Measurements from ENCODE around the gene AFAP1.

DNA sequence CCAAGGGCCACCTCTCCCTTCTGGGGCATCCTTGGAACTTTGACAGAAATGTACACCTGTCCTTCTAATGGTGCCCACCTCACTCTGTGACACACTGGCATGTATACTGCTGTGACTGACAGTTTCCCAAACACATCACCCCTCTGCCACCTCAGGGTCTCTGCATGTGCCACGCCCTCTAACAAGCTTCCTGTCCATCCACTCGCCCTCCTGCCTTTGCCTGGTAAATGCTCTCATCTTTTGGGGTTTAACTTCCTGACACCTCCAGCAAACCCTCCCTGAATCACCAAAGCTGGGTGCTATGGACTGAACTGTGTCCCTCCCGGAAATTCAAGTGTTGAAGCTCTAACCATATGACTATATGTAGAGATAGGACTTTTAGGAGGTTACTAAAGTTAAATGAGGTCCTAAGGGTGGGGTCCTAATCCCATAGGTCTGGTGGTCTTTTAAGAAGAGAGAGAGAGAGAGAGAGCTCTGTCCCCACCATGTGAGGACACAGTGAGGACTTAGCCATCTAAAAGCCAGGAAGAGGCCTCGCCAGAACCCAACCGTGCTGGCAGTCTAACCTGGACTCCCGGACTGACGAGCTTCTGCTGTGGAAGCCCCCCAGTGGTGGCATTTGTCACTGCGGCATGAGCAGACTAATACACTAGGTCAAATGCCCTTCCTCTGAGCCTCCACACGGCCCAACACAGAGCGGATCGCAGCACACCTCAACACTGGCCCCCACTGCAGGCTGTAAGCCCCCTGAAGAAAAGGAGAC lies 95.6 kb downstream of the AFAP1 start:
- TF ChIP-seq CTCF (IDR thresholded peaks at IDR 0.05), result peak; percentile 77
- no peak for TF ChIP-seq NR3C1 (CRISPR knock-in tag; conservative IDR thresholded peaks at IDR 0.05; ENCODE audit: low read depth)
- TF ChIP-seq SMAD3 (CRISPR knock-in tag; IDR thresholded peaks at IDR 0.05; ENCODE audit: borderline replicate concordance), result no peak
- no peak for TF ChIP-seq CDX4 (CRISPR knock-in tag; IDR thresholded peaks at IDR 0.05; ENCODE audit: borderline replicate concordance)
- TF ChIP-seq ATF3 (CRISPR knock-in tag; conservative IDR thresholded peaks at IDR 0.05), result no peak
- TF ChIP-seq RORB (CRISPR knock-in tag; IDR thresholded peaks at IDR 0.05), result no peak
- TF ChIP-seq PREB (CRISPR knock-in tag; IDR thresholded peaks at IDR 0.05; ENCODE audit: borderline replicate concordance), result no peak
- TF ChIP-seq, protein P1, sequence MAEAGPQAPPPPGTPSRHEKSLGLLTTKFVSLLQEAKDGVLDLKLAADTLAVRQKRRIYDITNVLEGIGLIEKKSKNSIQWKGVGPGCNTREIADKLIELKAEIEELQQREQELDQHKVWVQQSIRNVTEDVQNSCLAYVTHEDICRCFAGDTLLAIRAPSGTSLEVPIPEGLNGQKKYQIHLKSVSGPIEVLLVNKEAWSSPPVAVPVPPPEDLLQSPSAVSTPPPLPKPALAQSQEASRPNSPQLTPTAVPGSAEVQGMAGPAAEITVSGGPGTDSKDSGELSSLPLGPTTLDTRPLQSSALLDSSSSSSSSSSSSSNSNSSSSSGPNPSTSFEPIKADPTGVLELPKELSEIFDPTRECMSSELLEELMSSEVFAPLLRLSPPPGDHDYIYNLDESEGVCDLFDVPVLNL (CRISPR knock-in tag; IDR thresholded peaks at IDR 0.05; ENCODE audit: borderline replicate concordance, low read depth), result no peak
- no peak for TF ChIP-seq ZNF416 (CRISPR knock-in tag; IDR thresholded peaks at IDR 0.05)
- no peak for TF ChIP-seq NFYB (CRISPR knock-in tag; conservative IDR thresholded peaks at IDR 0.05; ENCODE audit: low read depth)
- no peak for TF ChIP-seq MYBL2 (CRISPR knock-in tag; IDR thresholded peaks at IDR 0.05)
